Mesenteric fat pad (tissue), 1 donor: ENCODE measurements around the gene SLIT3. TPM values are rescaled to one million over a fixed set of nuclear protein-coding genes. Genes with fewer than 3 reads are reported as not detected.

Experiments
- DNase-seq: peaks from one replicate; pipeline ENCODE4 v3.0.0-alpha.2; 2020; ENCODE audit warnings: low spot score
- long read RNA-seq: library from polyadenylated mRNA; unstranded; transcript quantifications from one replicate; pipeline ENCODE4 v2.0.0, GENCODE V29; 2020
- total RNA-seq: library from RNA; stranded (reverse); fragmentation: NEBNext Ultra II Directional; extraction: Animal tissue kit (Norgen Biotek cat#: 25700); gene quantifications from one replicate; pipeline ENCODE4 v1.2.1, GENCODE V29; 2021
- donor health status: DM: yes; HTN: yes; CAD: no.

The SLIT3 gene
- 83.6 TPM for total RNA-seq
- long read RNA-seq, partial matches to known transcripts: 59 of 102 reads
- long read RNA-seq, other reads (novel, unspliced or antisense): 43 of 102 reads

DNA sequence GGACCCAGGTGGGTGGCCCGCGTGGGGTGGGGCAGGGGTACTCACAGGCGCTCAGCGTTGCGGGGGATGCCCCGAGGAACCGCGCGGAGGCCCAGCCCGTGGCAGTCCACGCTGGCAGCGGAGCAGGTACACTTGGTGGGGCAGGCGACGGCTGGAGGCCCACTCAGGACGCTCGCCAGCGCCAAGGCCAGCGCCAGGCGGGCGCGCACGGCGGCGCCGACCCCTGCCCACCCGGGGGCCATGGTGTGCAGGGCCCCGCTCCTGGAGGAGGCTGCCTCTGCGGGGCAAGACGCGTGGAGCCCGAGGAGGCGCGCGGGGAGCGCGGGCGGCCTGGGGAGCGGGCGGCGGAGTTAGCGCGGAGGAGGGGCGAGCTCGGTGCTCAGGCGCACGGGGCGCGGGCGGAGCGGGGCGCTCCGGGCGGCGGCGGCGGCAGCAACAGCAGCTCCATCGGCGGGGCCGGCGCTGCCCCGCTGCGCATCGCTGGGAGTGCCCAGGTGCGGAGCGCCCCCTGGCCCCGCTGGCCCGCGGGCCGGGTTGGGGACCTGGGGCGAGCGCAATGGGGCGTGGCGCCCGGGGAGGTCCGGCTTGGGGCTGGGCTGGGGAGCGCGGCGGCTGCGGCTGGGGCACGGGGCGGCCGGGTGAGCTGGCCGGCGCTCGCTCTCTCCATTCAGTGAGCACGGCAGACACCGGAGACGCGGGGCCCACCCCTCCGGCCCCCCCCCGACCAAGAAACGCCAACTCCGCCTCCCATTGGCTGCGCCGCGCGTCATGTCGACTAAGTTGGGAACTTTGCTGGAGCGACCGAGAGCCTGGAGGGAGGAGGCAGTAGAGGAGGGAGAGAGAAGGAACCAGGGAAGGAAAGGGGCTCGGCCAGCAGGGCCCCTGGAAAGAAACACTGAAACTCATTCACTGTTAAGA, at the start of gene SLIT3:
SLIT3 (minus strand) TSS at position 672 of the 918 bp plus-strand sequence; CDS start at position 242, 430 bp downstream.
- DNase-seq: no peak

DNA sequence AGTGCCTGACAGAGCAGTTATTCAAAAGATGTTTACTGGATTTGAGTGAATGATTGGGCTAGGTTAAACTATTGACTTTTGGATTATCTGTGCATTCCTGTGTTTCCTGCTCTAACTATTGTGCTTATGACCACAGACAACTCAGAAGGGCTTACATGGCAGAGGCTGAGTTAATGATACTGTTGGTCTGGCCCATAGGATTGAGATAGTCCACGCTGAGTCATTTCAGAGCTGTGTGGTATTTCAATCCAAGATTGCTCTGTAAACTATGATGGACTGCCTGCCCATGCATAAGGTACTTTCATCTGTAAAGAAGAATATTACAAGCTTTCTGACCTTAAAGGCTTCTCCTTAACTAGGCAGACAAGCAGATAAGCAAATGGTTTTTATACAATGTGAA, 49.1 kb upstream of the SLIT3 start:
- no peak for DNase-seq

DNA sequence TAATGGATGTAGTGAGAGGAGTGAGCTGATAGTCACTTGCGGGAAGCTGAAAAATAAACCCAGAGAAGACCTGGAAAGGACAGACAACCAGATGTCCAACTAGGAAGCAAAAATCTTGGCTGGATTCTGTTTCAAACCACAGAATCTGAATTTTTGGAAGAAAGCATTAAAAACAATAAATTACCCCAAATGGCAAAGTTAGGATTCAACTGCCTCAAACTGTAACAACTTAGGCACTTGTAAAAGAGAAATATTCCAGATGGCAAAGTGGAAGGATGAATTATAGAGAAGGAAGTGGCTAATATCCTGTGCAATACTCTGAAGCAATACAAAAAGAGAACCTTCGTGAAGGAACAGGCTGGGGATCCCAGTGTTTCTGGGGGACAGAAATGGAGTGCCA, 46.8 kb upstream of the SLIT3 start:
- no peak for DNase-seq

DNA sequence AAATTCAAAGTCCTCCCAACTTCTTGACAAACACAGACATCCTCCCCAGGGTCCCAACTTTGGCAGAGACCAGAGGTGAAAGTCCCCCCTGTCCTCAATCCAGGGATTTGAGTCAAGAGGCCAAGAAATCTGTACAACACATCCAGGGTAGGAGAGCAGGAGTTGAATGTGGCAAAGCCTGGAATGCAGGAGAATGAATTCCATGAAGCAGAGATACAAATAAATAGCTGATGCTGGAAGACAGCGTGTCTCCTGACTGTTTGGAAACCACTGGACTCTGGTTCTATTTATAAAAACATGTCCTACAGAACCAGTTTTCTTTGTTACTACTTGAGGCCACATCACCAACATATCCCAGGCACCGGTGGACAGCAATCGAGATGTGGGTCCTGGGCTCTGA, 43.7 kb upstream of the SLIT3 start:
- DNase-seq: no peak

DNA sequence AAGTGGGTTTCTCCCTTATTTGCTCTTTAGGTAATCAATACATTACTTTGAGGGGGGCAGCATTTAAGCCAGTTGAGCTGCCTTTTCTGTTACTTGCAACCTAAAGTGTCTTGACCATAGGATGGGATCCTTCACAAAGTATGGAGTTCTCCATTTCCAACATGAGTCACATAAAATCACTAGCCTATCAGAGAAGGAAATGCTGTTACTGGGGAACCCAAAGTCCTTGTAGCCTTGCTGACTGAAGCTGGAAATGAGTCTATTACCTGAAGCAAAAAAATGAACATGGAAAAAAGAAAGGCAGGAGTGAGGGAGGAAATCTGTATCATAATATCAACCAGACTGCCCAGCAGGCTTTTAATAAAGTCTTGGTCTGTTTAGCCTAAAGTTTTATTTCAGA, 42.8 kb upstream of the SLIT3 start:
- DNase-seq: no peak

DNA sequence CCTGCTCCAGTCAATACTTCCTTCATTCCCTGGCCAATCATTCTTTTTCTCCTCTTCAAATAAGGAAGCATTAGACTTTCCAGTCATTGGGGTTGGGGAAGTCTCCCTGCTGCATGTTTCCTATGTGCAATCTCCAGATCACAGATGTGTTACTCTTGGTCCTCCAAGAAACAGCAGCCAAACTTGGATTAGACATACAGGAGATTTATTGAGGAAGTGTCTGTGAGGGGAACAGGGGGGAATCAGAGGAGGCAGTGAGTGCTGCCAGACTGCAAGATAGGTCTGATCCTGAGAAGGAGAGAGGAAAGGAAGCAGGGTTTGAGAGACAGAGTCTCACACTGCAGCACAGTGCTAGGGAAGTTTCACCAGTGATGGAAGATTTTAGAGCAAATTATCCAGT, 40.6 kb upstream of the SLIT3 start:
- no peak for DNase-seq

DNA sequence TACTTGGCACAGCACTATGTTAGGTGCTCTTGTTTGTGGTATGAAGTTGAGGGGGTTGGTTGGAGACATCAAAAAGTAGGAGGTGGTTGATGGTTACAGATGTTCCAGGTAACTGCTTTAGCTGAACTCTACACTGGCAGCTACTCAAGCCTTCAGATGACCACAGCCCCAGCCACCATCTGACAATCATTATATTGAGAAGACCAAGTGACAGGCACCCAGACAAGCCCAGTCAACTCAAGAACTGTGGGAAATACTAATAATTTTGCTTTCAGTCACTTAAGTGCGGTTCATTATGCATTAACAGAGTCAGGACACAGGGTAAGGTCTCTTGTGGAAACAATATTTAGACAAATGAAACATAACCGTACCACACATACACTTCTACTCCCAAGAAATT, 38.9 kb upstream of the SLIT3 start:
- DNase-seq: no peak

DNA sequence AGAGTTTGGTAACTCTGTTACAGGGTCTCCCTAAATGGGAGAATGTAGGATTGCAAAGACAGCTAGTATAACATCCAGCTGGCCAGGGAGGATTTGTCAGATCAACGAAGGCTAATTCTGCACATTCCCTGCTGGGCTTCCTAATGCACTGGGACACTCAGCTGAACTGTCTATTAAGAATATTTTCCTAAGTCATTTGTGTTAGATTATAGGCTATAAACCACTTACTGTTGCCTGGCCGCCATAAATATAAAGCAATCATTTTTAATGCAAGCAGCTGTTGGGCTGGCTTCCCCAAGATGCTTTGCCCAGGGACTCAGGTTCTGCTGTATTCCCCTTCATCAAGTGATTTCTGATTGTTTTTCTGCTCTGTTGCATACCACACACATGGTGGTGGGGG, 35.3 kb upstream of the SLIT3 start:
- DNase-seq: no peak

DNA sequence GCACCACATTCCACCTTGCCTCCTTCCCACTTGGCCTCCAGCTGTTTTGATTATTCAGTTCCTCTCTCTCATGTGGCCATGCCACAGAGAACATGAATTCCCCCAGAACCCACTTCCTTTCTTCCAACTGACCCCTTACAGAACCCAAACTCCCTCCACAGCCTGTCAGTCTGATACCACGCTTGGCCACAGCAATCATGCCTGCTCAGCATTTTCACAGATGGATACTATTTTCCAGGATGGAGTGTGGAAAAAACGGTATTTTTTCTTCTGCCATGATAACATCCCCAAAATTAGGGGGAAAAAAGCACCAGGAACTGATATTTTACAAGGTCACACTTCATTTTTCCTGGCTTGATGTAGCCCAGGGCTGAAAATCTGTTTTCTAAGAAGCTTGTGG, 34.9 kb upstream of the SLIT3 start:
- no peak for DNase-seq

DNA sequence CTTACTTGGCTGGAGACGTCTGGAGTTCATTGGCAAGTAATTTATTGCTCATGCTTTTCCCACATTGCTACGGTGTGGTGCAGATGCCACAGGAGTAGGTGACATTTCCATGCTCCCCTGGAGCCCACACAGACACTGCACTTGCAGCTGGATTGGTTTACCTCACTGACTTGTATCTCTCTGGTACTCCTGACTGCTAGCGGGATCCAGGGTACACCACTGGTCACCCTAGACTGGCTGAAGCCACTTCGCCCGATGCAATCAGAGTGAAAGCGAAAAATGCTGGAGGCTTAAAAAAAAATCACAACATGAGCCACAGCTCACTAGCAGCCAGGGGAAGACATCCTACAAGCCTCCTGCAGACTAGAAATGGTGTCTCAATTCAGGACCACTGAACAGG, 32.6 kb upstream of the SLIT3 start:
- no peak for DNase-seq

DNA sequence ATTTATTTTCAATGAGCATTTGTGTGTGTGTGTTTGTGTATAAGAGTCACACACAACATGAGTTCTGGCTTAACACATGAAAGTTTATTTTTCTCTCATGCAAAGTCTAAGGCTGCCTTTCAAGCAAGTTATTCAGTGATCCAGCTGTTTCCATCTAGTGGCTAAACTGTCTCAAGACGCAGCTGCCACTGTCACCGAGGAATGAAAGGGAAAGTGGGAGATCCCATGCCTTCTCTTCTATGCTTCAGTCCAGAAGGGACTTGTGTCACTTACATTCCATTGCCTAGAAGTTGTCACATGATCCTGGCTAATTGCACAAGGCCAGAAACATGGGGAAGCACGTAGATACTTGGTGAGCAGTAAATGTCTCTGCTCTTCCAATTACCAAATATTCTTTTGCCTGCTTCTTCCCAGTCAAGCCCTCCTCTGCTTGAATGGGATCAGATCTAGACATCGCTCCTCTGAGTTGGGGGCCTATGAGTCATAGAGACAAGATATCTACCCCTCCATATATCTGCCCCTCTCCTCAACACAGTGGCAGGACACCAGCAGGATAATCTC, 30.4 kb upstream of the SLIT3 start:
- no peak for DNase-seq

DNA sequence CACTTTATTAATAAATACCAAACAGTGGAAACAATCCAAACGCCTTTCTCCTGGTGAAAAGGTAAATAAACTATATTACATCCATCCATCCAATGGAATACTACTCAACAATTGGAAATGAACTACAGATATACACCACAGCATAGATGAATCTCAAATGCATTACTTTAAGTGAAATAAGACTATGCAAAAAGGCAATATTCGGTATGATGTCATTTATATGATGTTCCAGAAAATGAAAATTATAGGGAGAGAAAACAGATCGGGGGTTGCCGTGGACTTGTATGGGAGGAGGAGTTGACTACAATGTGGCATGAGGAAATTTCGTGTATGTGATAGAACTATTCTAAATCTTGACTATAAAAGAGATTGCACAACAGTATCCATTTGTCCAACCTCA, 27.5 kb upstream of the SLIT3 start:
- DNase-seq: no peak

DNA sequence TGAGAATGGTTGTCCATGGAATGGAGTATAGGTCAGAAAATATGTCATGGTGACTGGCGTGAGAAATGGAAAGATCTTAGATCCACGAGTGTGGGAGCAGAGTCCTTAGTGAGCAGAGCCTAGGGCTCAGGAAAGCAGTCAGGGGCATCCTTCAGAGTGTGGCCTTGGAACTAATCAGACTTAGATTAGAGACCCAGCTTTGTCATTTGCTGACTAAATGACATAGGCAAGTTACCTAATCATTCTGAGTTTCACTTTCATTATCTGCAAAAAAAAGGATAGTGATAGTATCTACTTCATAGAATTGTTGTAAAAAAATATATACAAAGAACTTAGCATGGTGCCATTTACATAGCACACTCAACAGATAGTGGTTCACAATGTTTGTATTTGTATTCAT, 24.3 kb upstream of the SLIT3 start:
- DNase-seq: no peak

DNA sequence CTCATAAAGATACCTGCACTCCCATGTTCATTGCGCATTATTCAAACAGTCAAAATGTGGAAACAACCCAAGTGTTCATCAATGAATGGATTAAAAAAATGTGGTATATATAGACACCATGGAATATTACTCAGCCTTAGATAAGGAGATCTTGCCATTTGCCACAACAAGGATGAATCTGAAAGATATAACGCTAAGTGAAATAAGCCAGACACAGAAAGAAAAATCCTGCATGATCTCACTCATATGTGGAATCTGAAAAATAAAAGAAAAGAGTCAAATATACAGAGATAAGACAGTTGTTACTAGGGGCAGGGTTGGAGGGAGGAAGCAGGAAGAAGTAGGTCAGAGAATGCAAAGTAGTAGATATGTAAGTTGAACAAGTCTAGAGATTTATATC, 17.6 kb upstream of the SLIT3 start:
- DNase-seq: no peak

DNA sequence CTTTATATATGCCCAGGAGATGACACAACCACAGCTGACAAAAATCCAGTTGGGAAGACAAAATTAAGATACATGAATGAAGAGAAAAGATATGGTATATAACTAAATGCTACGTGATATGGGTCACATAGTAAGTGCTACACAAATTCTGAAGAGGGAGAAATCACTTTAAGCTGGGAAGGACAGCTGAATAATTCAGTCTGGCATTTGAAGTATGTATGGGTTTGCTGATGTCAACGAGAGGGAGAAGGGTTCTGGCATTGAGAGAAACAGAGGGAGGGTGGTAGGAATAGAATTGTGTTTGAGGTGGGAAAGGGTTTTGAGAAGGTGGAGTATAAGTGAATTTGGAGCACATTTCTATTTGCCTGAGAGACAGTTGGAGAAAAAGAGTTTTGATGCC, 6.7 kb upstream of the SLIT3 start:
- no peak for DNase-seq

DNA sequence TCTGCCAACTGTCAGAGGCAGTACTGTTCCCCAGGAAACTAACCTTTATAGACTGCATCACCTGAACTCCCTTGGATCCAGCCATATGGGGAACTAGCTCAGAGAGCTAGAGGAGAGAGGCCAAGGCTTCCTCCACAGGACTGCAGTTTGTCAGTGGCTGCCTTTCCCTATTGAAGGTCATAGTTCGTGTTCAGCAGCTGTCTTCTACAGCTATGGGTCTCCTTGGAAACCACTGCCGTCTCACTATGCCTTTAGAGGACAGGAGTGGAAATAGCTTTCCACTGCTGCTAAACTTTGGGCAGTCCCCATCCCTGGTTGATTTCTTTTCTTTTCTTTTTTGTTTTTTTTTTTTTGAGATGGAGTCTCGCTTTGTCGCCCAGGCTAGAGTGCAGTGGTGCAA, 4.4 kb upstream of the SLIT3 start:
- DNase-seq: no peak

DNA sequence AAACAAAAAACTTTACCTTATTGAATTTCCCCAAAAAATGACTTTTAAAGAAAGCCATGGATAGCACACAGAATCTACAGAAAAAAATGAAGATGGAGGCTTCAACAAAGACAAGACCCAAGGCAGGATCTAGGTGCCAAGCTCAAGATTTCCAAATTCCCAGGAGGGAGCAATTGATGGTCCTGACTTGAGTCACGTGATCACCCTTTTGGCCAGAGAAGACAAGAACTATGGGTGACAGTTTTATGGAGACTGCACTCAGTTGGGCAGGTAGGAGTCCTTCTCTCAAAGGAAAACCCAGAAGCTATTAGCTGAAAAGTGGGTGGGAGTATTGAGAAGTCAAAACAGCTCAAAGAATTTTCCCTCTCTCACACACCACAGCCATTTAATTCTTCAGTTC, 3.2 kb upstream of the SLIT3 start:
- DNase-seq: no peak

DNA sequence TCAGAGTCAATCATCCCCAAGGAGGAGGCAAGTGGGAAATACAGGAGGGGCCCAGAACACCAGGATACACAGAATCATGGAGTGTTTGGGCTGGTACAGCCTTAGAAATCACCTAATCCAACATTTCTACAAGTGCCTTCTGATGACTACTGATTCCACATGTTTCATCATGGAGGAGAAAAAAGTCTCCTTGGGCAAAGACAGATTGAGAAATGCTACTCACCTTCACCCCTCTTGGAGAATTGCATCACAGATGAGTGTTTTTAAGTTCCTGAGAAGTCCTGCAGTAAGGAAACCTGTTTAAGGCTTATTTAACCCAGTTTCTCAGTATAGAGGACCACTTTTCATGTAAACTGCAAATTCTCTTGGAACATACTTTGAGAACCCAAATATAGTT, 2.2 kb upstream of the SLIT3 start:
- DNase-seq: no peak

DNA sequence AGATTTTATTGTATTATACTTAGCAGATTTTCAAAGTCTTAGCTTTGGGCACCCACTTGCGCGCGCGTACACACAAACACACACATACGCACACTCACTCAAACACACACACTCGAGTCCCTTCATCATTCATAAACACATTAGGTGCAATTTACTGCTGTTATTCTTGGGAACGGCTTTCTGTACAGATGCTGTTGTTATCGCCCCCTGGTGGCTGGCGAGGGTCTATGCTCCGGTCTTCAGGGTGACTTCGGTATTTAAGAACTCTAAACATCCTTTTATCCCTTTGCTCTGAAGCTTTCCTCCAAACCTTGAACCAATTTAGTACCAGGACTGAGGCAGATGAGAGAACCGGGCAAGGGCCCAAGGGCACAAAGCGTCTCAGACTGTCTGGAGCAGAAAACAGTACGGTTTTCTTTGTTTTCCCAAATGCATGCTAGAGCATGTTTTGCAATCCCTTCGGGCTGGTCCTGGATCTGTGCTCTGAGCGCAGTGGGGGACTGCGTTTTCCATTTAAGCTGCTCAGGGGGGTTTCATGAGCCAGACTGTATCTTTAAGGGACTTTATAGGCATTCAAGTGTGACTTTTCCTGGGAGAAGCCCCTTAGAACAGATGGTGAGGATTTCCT, 1.7 kb upstream of the SLIT3 start:
- DNase-seq: no peak

DNA sequence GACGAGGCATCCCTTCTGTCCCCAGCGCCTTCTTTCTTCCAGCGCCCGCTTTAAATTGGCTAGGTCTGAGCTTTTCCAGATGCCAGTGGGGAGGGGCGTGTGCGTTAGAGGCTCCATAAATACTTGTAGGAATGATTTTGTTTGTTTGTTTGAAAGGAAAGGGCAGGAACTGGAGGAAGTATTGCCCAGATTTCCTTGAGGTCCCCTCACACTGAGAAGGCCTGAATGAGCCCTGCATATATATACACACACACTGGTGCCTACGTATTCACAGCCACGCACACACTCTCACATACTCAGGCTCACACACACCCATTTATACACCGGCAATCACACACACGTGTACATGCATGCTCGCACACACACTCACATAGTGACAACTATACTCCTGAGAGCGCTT, 1.0 kb upstream of the SLIT3 start:
- no peak for DNase-seq

DNA sequence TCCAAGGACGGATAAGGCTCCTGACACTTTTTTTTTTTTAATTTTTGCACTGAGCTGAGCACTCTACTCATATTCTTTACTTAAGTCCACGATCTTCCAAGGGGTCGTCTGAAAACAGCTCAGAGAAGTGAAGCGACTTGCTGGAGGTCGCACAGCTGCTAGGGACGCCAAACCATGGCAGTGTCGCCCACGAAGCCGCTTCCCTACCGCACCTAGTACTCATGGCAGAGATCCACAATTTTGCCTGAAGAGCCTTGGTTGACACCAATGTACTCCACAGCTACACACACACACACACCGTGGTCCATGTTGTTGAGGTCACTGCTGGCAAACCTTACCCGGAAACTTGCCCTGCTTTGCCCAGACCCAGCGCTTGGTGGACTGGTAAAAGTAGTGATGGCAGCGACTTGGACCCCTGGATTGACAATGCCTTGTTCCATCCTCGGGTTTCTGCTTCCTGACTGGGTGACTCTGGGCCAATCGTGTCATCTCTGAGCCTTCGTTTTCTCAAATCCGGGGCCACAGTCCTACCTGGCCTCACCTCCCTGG, 521 bp upstream of the SLIT3 start:
- DNase-seq: no peak
